GM19467 (cell line): ENCODE measurements around the gene ZNF415.

ENCODE experiments used
- ATAC-seq: cut with Tn5 transposase; IDR thresholded peaks from one replicate; pipeline ENCODE4 v1.9.1; 2021; ENCODE audit warnings: mild to moderate bottlenecking, moderate library complexity; ENCODE audit not compliant: unreplicated experiment

The ZNF415 gene

DNA sequence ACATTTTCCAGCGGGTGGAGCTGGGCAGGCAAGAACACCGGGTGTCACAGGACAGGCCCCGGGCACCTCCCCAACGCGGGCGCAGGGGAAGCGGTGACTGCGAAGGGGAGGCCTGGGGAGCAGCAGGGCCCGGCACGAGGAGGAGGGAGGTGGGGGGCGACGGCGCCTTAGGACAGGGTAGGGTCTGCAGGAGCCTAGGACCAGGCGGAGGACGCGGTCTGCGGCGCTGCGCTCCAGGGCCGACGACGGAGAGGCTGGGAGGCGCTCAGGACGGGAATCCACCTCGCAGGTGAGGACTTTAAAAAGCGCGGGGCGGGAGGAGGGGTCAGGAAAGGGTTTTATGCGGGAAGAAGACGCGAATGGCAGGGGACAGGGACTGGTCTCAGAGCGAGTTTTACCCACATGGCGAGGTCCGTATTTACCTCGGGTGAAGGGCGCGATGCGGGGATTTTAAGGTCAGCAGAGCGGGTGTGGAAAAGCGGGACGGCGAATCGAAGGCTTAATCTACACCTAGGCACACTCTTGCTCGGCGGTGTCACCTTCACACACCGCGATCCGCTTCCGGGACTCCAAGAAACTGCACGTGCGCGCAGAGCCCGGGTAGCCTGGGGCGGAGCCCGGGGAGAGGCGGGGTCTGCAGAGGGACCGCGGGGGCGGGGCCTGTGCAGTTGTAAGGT is 74.7 kb downstream of the ZNF415 start:
- no peak for ATAC-seq
